Ovary (tissue), 9 donors: ENCODE results near the gene SKP1. TPM values are rescaled to one million over a fixed set of nuclear protein-coding genes. Genes with fewer than 3 reads are reported as not detected.

Experiments
- DNase-seq, 5 donors: peaks; one replicate each; pipeline ENCODE4 v3.0.0-alpha.2; 2019 to 2020
- H3K27ac ChIP-seq, 2 donors: fragments of 200-600 bp; one replicate each; pipeline versions ENCODE4 v1.5.1 to v1.8.0; 2019 to 2022
- H3K27me3 ChIP-seq: fragments of 200-600 bp; one replicate; pipeline ENCODE4 v1.8.0; 2022
- H3K36me3 ChIP-seq: fragments of 200-600 bp; sonication (generic); one replicate; pipeline ENCODE4 v1.5.1; 2019
- H3K4me1 ChIP-seq: one replicate; pipeline ENCODE4 v1.8.1; 2013; ENCODE audit warnings: mild to moderate bottlenecking, moderate library complexity; ENCODE audit not compliant: insufficient read depth
- H3K4me3 ChIP-seq: fragments of 200-600 bp; sonication (generic); one replicate; pipeline ENCODE4 v1.5.1; 2017
- H3K9me3 ChIP-seq, 2 donors: fragments of 200-600 bp in 1 of 2; sonication (generic) in 1 of 2; one replicate each; pipeline versions ENCODE4 v1.5.1 to v1.8.1; 2013 to 2019; ENCODE audit warnings: mild to moderate bottlenecking in 1 of 2, moderate library complexity in 1 of 2
- CTCF ChIP-seq, 3 donors: fragments of 450-650 bp in 2 of 3; fragments of 200-600 bp in 1 of 3; IDR thresholded peaks; one replicate each; pipeline versions ENCODE4 v1.5.1 to v1.8.0; 2016 to 2022; ENCODE audit warnings: antibody characterized with exemption in 3 of 3, mild to moderate bottlenecking in 1 of 3
- EP300 ChIP-seq: sonication (generic); formaldehyde crosslinking; IDR thresholded peaks from one replicate; pipeline ENCODE4 v1.6.1; 2017; ENCODE audit warnings: antibody characterized with exemption
- POLR2A ChIP-seq: fragments of 450-650 bp; IDR thresholded peaks from one replicate; pipeline ENCODE4 v1.6.1; 2017; ENCODE audit warnings: antibody characterized with exemption, mild to moderate bottlenecking, moderate library complexity
- WGBS, 3 donors: extraction: QIAGEN DNeasy Blood & Tissue Kit in 1 of 3; methylation state at CpG; one replicate each; pipeline versions ENCODE4 v1.1.5 to v1.1.7; 2013 to 2017; 5-methylcytosine and 5-hydroxymethylcytosine counted together
- intact Hi-C, 4 donors: fragments of 100-400 bp; cut with DNase I; formaldehyde crosslinking; loops; one replicate each; pipeline versions ENCODE4 v1.11.0 to v1.15.1; 2022 to 2023
- polyA plus RNA-seq, 2 donors: library from polyadenylated mRNA; stranded (reverse); fragments of 200-250 nt in 1 of 2; fragments of 350-450 nt in 1 of 2; fragmentation: Illumina TruSeq in 1 of 2; extraction: RNeasy Lipid Tissue Mini Kit (QIAGEN cat#74804) in 1 of 2; gene quantifications; one replicate each; pipeline ENCODE4 v1.2.3, GENCODE V29; 2013 to 2014
- total RNA-seq, 7 donors: library from RNA; depleted of rRNA in 2 of 7; stranded (reverse); fragments of >200 nt in 2 of 7; fragmentation: NEBNext Ultra II Directional in 3 of 7; extraction: Animal tissue kit (Norgen Biotek cat#: 25700) in 3 of 7; gene quantifications; one replicate each; pipeline versions ENCODE4 v1.1.0 to v1.2.4, GENCODE V29; 2016 to 2023
- donor health status: DM: no; HTN: no; CAD: no; lungs with moderate emphysema.
- donor health status: DM: no; HTN: no; CAD: no.
- donor health status: Bipolar disorder and iron deficiency.
- donor health status: DM: yes; HTN: yes; CAD: no.
- donor health status: DM: no; HTN: no; CAD: no.
- donor health status: DM: yes; HTN: yes; CAD: no.

Gene SKP1
- total and polyA plus RNA-seq, 9 donors, result 263 to 1,077 (median 388) TPM

DNA sequence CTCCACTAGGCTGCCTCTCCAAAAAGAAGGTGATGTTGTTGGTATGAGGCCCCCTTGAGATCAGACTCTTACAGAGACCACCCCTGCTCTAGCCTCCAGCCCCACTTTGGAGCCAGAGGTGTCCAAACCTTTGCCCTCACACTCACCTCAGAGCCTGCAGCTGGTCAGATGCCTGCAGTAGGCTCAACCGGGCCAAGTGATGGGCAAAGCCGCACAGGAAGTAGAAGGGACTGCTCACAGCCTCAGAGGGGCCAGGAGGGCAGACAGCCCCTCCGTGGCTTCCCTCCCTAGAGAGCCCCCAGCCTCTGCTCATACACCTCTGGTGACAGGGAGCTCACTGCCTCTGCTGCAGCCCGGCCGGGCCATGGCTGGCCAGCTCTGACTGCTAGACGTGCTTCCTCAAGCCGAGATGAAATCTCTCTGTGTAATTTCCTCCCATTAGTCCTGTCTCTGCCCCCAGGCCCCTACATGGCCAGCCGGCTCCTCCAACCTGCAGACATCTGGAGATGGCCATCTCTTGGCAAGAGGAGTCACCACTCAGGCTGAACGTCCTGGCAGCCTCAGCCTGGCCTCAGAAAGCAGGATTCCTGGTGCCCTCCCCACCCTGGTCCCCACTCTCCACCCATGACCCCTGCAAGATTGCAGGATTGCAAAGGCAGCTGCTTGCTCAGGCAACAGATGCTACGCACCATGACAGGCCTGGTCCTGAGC is 69.6 kb downstream of the SKP1 start:
- 75 to 80% (median 77%) methylated on average over 10 of the region's 10 CpGs for WGBS, 3 donors
- H3K27ac ChIP-seq, result no peak overlapping the region
- no peaks in the 10 kb centered on the region for H3K36me3 ChIP-seq
- no peaks in the 10 kb centered on the region for H3K27me3 ChIP-seq
- TF ChIP-seq POLR2A (no peak), CTCF (IDR thresholded peaks at IDR 0.05) (no peak)
- no peaks in the 10 kb centered on the region for H3K4me1 ChIP-seq
- H3K9me3 ChIP-seq, result no peaks in the 10 kb centered on the region
- DNase-seq, result no peak
- intact Hi-C loops, result no loop called here
- no peak overlapping the region for H3K4me3 ChIP-seq

- H3K27me3 ChIP-seq, result no peaks in the 10 kb centered on the region
- no peaks in the 10 kb centered on the region for H3K4me1 ChIP-seq
- 88 to 95% (median 93%) methylated on average over 11 of the region's 11 CpGs for WGBS, 3 donors
- H3K4me3 ChIP-seq, result no peak overlapping the region
- no peaks in the 10 kb centered on the region for H3K36me3 ChIP-seq
- no peak overlapping the region for H3K27ac ChIP-seq
- intact Hi-C loops, result no loop called here
- TF ChIP-seq CTCF (IDR thresholded peaks at IDR 0.05), result no peak
- no peak for TF ChIP-seq POLR2A
- no peak for TF ChIP-seq EP300
- H3K9me3 ChIP-seq, result no peaks in the 10 kb centered on the region
- DNase-seq, result no peak
Observed at GRCh38 chr5:134103998-134104654, 72.6 kb downstream of the SKP1 start.

- H3K36me3 ChIP-seq, result no peaks in the 10 kb centered on the region
- TF ChIP-seq EP300, result no peak
- TF ChIP-seq CTCF (IDR thresholded peaks at IDR 0.05), result no peak
- no peak for DNase-seq
- no peaks in the 10 kb centered on the region for H3K27me3 ChIP-seq
- no peak overlapping the region for H3K4me3 ChIP-seq
- no peaks in the 10 kb centered on the region for H3K4me1 ChIP-seq
- H3K27ac ChIP-seq, result no peak overlapping the region
- WGBS, 3 donors, result 85 to 90% (median 87%) methylated on average over 9 of the region's 9 CpGs
- no peaks in the 10 kb centered on the region for H3K9me3 ChIP-seq
- intact Hi-C loops, result no loop called here
Observed at GRCh38 chr5:134103397-134103796, 73.4 kb downstream of the SKP1 start.

- Histone ChIP-seq H3K36me3 (no peaks in the 10 kb centered on the region), H3K9me3 (no peaks in the 10 kb centered on the region), H3K4me1 (no peaks in the 10 kb centered on the region), H3K27me3 (no peaks in the 10 kb centered on the region), H3K27ac (no peak overlapping the region), H3K4me3 (no peak overlapping the region)
- intact Hi-C loops, result no loop called here
- TF ChIP-seq CTCF (IDR thresholded peaks at IDR 0.05), result peak; percentile 39 to 63 (median 39)
- no peak for TF ChIP-seq EP300
- 44 to 47% (median 45%) methylated on average over 20 of the region's 20 CpGs for WGBS, 3 donors
- DNase-seq, result peak; percentile 39 to 70 (median 48)
Observed at GRCh38 chr5:134101686-134102439, 74.9 kb downstream of the SKP1 start.
